ENCODE results near the gene FBXL4.
A peak's percentile ranks its signal among the peaks of the same experiment; 100 is the strongest.

The FBXL4 gene

GRCh38 chr6:98904096-98904495, 43.6 kb downstream of the FBXL4 start:
- Mint-ChIP-seq H3K4me1 (peaks cover 5% of the 10 kb centered on the region), H3K27ac (no peak overlapping the region), H3K4me3 (no peak overlapping the region), H3K9me3 (no peaks in the 10 kb centered on the region), H3K36me3 (ENCODE audit: low read depth) (peaks cover 37% of the 10 kb centered on the region), H3K27me3 (ENCODE audit: low read depth) (no peaks in the 10 kb centered on the region)
- TF ChIP-seq CTCF (IDR thresholded peaks at IDR 0.05; ENCODE audit: unreplicated experiment in 3 of 3), result no peak

GRCh38 chr6:98900706-98901105, 47.0 kb downstream of the FBXL4 start:
- no peaks in the 10 kb centered on the region for H3K27me3 Mint-ChIP-seq (ENCODE audit: low read depth)
- H3K9me3 Mint-ChIP-seq, result peaks cover 3% of the 10 kb centered on the region
- TF ChIP-seq CTCF (IDR thresholded peaks at IDR 0.05; ENCODE audit: unreplicated experiment in 3 of 3), result no peak
- peak overlapping the region in 1 of 3 experiments; percentile 15 for H3K27ac Mint-ChIP-seq
- peaks cover 46% of the 10 kb centered on the region for H3K36me3 Mint-ChIP-seq (ENCODE audit: low read depth)
- no peak overlapping the region for H3K4me3 Mint-ChIP-seq
- peaks cover 5% of the 10 kb centered on the region for H3K4me1 Mint-ChIP-seq

GRCh38 chr6:98894810-98895209, 52.9 kb downstream of the FBXL4 start:
- H3K27me3 Mint-ChIP-seq (ENCODE audit: low read depth), result no peaks in the 10 kb centered on the region
- no peak for TF ChIP-seq CTCF (IDR thresholded peaks at IDR 0.05; ENCODE audit: unreplicated experiment in 3 of 3)
- peaks cover 44% of the 10 kb centered on the region for H3K36me3 Mint-ChIP-seq (ENCODE audit: low read depth)
- H3K4me3 Mint-ChIP-seq, result no peak overlapping the region
- H3K4me1 Mint-ChIP-seq, result no peaks in the 10 kb centered on the region
- no peak overlapping the region for H3K27ac Mint-ChIP-seq
- peaks cover 3% of the 10 kb centered on the region for H3K9me3 Mint-ChIP-seq

GRCh38 chr6:98887650-98888049, 60.1 kb downstream of the FBXL4 start:
- Mint-ChIP-seq H3K4me3 (no peak overlapping the region), H3K27me3 (ENCODE audit: low read depth) (no peaks in the 10 kb centered on the region), H3K27ac (no peak overlapping the region), H3K9me3 (no peaks in the 10 kb centered on the region), H3K4me1 (no peaks in the 10 kb centered on the region), H3K36me3 (ENCODE audit: low read depth) (peaks cover 32% of the 10 kb centered on the region)
- TF ChIP-seq CTCF (IDR thresholded peaks at IDR 0.05; ENCODE audit: unreplicated experiment in 3 of 3), result no peak

- H3K27ac Mint-ChIP-seq, result no peak overlapping the region
- no peak overlapping the region for H3K4me3 Mint-ChIP-seq
- H3K9me3 Mint-ChIP-seq, result no peaks in the 10 kb centered on the region
- H3K4me1 Mint-ChIP-seq, result no peaks in the 10 kb centered on the region
- no peak for TF ChIP-seq CTCF (IDR thresholded peaks at IDR 0.05; ENCODE audit: unreplicated experiment in 3 of 3)
- no peaks in the 10 kb centered on the region for H3K27me3 Mint-ChIP-seq (ENCODE audit: low read depth)
- peaks cover 27% of the 10 kb centered on the region for H3K36me3 Mint-ChIP-seq (ENCODE audit: low read depth)
These were observed 62.4 kb downstream of the FBXL4 start for GRCh38 chr6:98885330-98885729.

GRCh38 chr6:98880486-98880885, 67.3 kb downstream of the FBXL4 start:
- no peaks in the 10 kb centered on the region for H3K4me1 Mint-ChIP-seq
- no peak overlapping the region for H3K27ac Mint-ChIP-seq
- peaks cover 13% of the 10 kb centered on the region for H3K36me3 Mint-ChIP-seq (ENCODE audit: low read depth)
- no peak overlapping the region for H3K4me3 Mint-ChIP-seq
- TF ChIP-seq CTCF (IDR thresholded peaks at IDR 0.05; ENCODE audit: unreplicated experiment in 3 of 3), result no peak
- no peaks in the 10 kb centered on the region for H3K27me3 Mint-ChIP-seq (ENCODE audit: low read depth)
- H3K9me3 Mint-ChIP-seq, result no peaks in the 10 kb centered on the region
